ENCODE data around the gene PDE8B. TPM values are rescaled to one million over a fixed set of nuclear protein-coding genes. Genes with fewer than 3 reads are reported as not detected.

The PDE8B gene
- total RNA-seq, 1 donor from 2014 or later: 2.9 TPM

DNA sequence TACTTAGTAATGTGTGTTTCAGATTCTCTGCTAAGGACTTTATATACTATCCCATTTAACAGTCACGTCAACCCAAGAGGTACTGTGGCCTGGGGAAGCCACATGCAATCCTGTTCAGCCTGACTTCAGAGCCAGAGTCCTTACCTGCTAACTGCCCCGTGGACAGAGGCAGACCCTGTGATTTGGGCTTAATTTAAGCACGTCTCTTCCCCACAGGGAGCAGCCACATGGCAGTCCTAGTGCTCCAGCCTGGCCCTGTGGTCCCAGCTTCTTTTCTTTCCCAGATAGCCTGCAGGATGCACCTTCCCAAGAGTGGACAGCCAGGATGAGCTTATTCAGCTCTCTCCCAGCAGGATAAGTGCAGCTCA, 71.5 kb downstream of the PDE8B start:
- DNase-seq (ENCODE audit: low spot score in 2 of 2, unreplicated experiment in 2 of 2): no peak
- TF ChIP-seq, protein P1, sequence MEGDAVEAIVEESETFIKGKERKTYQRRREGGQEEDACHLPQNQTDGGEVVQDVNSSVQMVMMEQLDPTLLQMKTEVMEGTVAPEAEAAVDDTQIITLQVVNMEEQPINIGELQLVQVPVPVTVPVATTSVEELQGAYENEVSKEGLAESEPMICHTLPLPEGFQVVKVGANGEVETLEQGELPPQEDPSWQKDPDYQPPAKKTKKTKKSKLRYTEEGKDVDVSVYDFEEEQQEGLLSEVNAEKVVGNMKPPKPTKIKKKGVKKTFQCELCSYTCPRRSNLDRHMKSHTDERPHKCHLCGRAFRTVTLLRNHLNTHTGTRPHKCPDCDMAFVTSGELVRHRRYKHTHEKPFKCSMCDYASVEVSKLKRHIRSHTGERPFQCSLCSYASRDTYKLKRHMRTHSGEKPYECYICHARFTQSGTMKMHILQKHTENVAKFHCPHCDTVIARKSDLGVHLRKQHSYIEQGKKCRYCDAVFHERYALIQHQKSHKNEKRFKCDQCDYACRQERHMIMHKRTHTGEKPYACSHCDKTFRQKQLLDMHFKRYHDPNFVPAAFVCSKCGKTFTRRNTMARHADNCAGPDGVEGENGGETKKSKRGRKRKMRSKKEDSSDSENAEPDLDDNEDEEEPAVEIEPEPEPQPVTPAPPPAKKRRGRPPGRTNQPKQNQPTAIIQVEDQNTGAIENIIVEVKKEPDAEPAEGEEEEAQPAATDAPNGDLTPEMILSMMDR (IDR thresholded peaks at IDR 0.05; ENCODE audit: unreplicated experiment): no peak
- H3K4me3 Mint-ChIP-seq: no peak overlapping the region
- H3K36me3 Mint-ChIP-seq: no peaks in the 10 kb centered on the region
- H3K4me1 Mint-ChIP-seq: peaks cover 16% of the 10 kb centered on the region
- no peak overlapping the region for H3K27ac Mint-ChIP-seq
- H3K27me3 Mint-ChIP-seq (ENCODE audit: low read depth): no peaks in the 10 kb centered on the region
- H3K9me3 Mint-ChIP-seq: no peaks in the 10 kb centered on the region

DNA sequence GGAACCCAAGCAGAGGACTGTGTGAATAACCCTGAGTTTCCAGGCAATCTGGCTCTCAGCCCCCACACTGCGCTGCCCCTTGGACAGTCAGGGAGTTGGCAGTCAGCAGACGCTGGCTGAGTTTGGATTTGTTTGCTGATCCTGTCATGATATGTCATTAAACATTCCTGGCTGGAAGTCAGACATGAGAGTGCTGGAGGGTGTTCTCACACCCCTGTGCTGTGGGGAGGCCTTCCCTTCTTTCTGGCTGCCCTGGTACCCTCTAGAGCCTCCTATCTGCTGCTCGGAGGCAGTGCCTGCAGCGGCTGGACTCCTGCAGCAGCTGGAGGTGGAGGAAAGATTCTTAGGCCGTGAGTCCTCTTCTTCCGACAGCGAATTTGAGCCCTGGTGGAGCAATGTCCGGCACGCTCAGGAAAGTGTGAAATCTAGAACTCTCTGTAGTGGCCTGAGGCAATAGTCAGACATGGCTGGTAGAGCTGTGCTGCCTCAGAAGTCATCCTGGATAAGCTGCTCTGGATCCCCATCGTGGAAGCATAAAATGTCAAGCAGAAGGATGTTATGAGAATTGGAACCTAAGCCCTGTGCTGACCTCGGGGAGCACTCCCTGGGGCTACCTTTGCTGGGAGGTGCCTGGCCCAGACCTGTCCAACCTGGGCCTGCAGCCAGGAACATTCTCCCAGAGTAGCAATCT, 72.0 kb downstream of the PDE8B start:
- Mint-ChIP-seq H3K27me3 (ENCODE audit: low read depth) (no peaks in the 10 kb centered on the region), H3K4me3 (no peak overlapping the region), H3K27ac (no peak overlapping the region), H3K4me1 (peaks cover 15% of the 10 kb centered on the region), H3K9me3 (no peaks in the 10 kb centered on the region), H3K36me3 (no peaks in the 10 kb centered on the region)
- DNase-seq (ENCODE audit: low spot score in 2 of 2, unreplicated experiment in 2 of 2): no peak
- TF ChIP-seq, protein P1 (IDR thresholded peaks at IDR 0.05; ENCODE audit: unreplicated experiment): no peak

DNA sequence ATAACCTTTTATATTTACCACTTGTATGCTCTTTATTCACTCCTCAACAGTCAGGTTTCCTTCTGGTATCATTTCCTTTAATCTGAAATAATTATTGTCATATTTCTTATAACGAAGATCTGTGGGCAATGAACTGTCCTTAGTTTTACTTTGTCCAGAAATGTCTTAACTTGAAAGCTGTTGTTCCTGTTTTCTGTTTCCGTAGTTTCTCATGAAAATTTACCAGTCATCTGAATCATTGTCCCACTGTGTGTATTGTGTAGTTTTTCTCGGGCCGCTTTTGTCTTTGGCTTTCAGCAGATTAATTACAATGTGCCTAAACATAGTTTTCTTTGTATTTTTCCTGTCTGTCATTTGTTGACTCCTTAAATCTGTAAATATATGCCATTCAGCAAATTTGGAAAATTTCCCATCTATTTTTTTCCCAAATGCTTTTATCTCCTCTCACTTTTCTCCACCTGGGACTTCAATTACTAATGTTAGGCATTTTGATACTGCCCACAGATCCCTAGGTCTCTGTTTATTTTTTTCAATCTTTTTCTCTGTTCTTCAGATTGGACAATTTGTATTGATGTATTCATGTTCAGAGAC, 74.9 kb downstream of the PDE8B start:
- TF ChIP-seq, protein P1 (IDR thresholded peaks at IDR 0.05; ENCODE audit: unreplicated experiment): no peak

DNA sequence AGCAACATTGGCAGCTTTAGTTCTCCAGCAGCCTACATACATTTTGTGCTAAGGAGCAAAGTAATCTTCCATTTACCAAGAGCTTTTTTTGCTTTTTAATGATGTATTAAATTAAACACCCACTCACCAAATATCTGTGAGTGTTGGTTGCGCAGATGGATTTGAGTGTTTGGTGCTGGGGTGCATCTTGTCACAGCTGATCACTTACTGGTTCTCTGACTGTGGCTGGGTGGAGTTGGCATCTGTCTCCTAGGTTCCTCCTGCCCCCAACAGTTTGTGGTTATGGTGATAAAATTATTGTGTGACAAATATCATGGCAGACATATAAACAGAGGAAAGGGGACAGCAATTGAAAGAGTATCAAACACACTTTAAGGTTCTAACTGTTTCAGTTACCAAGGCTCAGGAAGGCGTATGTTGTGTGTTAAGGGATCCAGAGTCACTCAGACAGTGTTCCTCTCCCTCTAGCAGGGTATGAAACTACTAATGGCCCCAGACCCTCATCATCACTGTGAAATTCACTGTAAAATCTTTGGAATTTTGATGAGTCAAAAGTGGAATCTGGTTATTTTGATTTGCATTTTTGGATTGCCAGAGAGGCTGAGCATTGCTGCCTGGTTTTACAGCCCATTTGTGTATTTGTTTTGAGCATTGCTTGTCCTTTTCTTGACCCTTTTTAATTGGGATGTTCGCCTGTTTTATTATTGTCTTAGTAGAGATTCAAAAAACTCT, 81.7 kb downstream of the PDE8B start:
- TF ChIP-seq, protein P1 (IDR thresholded peaks at IDR 0.05; ENCODE audit: unreplicated experiment): no peak
- H3K27me3 Mint-ChIP-seq (ENCODE audit: low read depth): peaks cover 4% of the 10 kb centered on the region
- no peak for DNase-seq (ENCODE audit: low spot score in 2 of 2, unreplicated experiment in 2 of 2)
- H3K4me3 Mint-ChIP-seq: no peak overlapping the region
- H3K4me1 Mint-ChIP-seq: peaks cover 5% of the 10 kb centered on the region
- no peaks in the 10 kb centered on the region for H3K36me3 Mint-ChIP-seq
- no peaks in the 10 kb centered on the region for H3K9me3 Mint-ChIP-seq
- no peak overlapping the region for H3K27ac Mint-ChIP-seq

More for the DNA sequence above, 74.9 kb downstream of the PDE8B start:
- no peaks in the 10 kb centered on the region for H3K36me3 Mint-ChIP-seq
- no peak for DNase-seq (ENCODE audit: low spot score in 2 of 2, unreplicated experiment in 2 of 2)
- H3K27ac Mint-ChIP-seq: no peak overlapping the region
- no peaks in the 10 kb centered on the region for H3K9me3 Mint-ChIP-seq
- H3K4me1 Mint-ChIP-seq: peaks cover 13% of the 10 kb centered on the region
- H3K4me3 Mint-ChIP-seq: no peak overlapping the region
- no peaks in the 10 kb centered on the region for H3K27me3 Mint-ChIP-seq (ENCODE audit: low read depth)

DNA sequence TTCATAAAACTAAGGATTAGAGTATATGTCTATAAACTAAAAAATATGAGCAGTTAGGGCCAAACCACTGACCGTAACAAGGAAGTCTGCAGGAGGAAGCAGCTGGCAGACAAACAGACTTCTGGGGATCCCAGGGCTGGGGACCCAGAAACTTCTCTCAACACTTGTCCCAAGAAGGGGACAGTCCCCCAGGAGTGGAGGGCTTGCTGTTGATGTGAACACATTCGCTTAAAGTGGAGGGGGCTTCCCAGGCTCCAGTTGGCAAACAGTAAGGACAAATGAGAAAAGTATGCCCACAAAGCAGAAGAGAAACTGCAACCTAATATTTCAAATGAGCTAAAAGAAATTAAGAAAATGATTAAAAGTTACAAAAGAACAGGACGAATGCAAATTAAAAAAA, 83.7 kb downstream of the PDE8B start:
- TF ChIP-seq, protein P1 (IDR thresholded peaks at IDR 0.05; ENCODE audit: unreplicated experiment): no peak
- Mint-ChIP-seq H3K4me1 (peaks cover 5% of the 10 kb centered on the region), H3K36me3 (no peaks in the 10 kb centered on the region), H3K4me3 (no peak overlapping the region), H3K27ac (no peak overlapping the region), H3K27me3 (ENCODE audit: low read depth) (peaks cover 7% of the 10 kb centered on the region), H3K9me3 (no peaks in the 10 kb centered on the region)
- DNase-seq (ENCODE audit: low spot score in 2 of 2, unreplicated experiment in 2 of 2): no peak

Data from mesothelial cell of epicardium (in vitro differentiated cells).